Tibial nerve (tissue), 4 donors: ENCODE measurements around the gene CDC42EP5.

ENCODE experiments used
- EP300 ChIP-seq, 2 donors: sonication (generic); formaldehyde crosslinking; IDR thresholded peaks; one replicate each; pipeline ENCODE4 v1.6.1; 2017; ENCODE audit warnings: antibody characterized with exemption in 2 of 2, mild to moderate bottlenecking in 1 of 2
- POLR2A ChIP-seq, 2 donors: fragments of 450-650 bp; IDR thresholded peaks; one replicate each; pipeline ENCODE4 v1.6.1; 2017; ENCODE audit warnings: antibody characterized with exemption in 2 of 2, mild to moderate bottlenecking in 2 of 2, moderate library complexity in 2 of 2
- TF ChIP-seq, protein P1 (sequence below), 5 experiments: fragments of 200-600 bp in 3 of 5; fragments of 450-650 bp in 2 of 5; sonication (generic) in 3 of 5; IDR thresholded peaks; one replicate each; pipeline ENCODE4 v1.5.1; 2016 to 2019; ENCODE audit warnings: antibody characterized with exemption in 5 of 5, mild to moderate bottlenecking in 3 of 5, moderate library complexity in 2 of 5

DNA sequence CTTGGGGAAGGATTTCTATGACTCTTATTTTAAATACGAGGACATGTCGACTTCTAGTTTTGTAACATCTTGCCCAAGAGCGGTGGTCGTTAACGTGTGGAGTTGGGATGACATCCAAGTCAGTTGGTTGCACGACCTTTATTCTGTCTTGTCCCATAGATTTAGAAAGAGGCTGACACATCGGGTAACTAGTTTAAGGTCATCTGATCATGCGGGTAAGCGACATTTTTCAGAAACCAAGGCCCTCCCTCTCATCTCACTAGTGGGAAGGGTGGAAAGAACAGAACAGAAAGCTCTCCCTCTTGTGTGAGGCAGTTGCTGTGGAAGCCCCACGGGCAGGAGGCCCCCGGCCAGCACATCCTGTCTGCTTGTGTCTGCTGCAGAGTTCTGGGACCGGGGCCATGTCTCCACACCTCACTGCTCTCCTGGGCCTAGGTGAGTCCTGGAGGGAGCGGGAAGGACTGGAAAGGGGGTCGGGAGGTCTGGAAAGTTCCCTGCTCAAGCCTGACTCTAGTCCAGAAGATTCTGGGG, 29.5 kb upstream of the CDC42EP5 start, which contains the start of gene LAIR2:
- TF ChIP-seq EP300 (IDR thresholded peaks at IDR 0.05) (no peak), POLR2A (IDR thresholded peaks at IDR 0.05) (no peak)
- TF ChIP-seq, protein P1, sequence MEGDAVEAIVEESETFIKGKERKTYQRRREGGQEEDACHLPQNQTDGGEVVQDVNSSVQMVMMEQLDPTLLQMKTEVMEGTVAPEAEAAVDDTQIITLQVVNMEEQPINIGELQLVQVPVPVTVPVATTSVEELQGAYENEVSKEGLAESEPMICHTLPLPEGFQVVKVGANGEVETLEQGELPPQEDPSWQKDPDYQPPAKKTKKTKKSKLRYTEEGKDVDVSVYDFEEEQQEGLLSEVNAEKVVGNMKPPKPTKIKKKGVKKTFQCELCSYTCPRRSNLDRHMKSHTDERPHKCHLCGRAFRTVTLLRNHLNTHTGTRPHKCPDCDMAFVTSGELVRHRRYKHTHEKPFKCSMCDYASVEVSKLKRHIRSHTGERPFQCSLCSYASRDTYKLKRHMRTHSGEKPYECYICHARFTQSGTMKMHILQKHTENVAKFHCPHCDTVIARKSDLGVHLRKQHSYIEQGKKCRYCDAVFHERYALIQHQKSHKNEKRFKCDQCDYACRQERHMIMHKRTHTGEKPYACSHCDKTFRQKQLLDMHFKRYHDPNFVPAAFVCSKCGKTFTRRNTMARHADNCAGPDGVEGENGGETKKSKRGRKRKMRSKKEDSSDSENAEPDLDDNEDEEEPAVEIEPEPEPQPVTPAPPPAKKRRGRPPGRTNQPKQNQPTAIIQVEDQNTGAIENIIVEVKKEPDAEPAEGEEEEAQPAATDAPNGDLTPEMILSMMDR (IDR thresholded peaks at IDR 0.05): no peak
